A549 treated with ZK216348 at 1 μM for 4 hours (cell line): ENCODE measurements around the gene TDRD5. TPM values are rescaled to one million over a fixed set of nuclear protein-coding genes. Genes with fewer than 3 reads are reported as not detected.

Experiments used
- total RNA-seq: library from RNA; stranded (reverse); fragments of 200-300 nt; extraction: Qiagen RNA extraction; gene quantifications from 5 replicates; pipeline ENCODE4 v1.2.3, GENCODE V29; 2022; ENCODE audit warnings: low read depth

Gene TDRD5, protein sequence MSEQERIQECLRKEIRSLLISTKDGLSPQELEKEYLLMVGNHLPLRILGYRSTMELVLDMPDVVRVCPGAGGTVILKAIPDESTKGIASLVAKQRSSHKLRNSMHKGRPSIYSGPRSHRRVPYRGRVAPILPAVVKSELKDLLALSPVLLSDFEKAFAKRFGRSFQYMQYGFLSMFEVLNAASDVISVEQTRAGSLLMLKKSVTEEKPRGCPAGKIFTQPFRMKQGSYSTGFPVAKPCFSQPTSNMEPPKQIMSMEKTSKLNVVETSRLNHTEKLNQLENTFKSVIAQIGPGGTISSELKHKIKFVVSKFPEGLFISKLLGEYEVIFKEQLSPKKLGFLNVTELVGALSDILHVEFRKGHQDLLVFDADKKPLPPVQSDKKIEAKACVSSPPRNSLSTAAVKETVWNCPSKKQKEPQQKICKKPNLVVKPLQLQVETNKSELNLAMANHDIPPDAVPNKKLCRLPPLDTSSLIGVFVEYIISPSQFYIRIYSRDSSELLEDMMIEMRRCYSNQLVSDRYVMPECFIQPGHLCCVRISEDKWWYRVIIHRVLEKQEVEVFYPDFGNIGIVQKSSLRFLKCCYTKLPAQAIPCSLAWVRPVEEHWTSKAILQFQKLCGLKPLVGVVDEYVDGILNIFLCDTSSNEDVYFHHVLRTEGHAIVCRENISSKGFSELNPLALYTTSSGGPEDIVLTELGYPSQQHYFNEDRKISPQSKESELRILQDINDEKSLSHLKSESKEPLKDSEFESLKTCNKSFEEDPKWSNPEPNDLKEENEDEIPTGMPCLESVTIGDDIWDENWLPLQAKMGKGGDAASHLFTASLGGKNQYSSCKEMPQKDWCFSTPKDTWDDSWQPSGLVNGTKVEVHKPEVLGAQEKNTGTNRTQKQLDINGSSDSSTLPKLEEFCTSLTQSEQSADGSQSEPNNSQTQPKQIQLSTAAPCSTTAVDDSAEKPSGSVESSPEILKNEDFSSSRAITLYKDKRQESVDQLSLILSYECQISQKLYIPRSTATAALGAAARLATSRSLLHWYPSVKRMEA
- total RNA-seq: 0.04 to 0.14 TPM (median 0.07 TPM) in 4 of 5 replicates, not detected in the other

DNA sequence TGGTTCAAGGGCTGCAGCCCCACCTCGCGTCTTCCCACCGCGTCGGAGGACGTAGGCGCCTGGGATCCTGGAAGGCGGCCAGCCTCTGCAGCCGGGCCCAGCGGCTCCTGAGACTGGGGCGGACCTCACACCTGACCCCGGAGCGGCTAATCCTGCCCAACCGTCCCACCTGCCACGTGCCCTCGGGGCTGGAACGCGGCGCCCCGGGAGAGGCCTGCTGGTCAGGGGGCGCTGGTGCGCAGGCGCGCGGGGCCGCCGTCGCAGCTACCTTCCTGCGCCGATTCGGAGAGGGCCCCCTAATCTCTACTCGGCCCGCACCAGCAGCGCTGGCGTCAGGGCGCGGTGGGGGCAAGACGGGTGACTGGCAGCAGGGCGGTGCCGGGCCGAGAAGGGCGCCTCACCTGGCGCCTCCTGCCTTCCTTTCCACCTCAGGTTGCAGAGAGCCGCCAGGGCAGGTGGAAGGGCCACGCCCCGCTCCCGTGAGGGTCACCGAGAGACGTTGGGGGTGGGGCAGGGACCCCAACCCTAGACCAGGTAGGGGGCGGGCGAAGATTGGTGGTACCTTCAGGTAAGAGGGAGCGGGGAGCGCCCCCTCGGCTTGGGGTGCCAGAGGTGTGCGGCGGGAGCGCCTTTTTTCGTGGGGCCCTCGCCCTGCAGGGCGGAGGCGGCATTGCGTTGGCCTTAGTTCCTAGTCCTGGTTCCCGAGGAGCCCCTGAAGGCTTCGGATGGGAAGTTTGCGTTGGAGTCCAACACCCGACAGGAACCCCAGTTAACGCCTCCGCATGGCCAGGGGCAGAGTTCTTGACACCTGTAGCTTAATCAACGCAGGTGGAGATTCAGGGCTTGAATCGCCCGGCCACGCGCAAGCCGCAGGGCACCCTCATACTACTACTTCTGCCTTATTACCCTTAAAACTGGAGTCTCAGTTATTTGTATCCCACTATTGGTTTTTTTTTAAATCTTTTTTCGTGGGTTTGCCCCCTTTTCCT lies at the start of gene TDRD5:
Gene TDRD5 (plus strand): TSS at position 241 of the 989 bp plus-strand sequence. CDS start 784 bp downstream, outside the sequence.

DNA sequence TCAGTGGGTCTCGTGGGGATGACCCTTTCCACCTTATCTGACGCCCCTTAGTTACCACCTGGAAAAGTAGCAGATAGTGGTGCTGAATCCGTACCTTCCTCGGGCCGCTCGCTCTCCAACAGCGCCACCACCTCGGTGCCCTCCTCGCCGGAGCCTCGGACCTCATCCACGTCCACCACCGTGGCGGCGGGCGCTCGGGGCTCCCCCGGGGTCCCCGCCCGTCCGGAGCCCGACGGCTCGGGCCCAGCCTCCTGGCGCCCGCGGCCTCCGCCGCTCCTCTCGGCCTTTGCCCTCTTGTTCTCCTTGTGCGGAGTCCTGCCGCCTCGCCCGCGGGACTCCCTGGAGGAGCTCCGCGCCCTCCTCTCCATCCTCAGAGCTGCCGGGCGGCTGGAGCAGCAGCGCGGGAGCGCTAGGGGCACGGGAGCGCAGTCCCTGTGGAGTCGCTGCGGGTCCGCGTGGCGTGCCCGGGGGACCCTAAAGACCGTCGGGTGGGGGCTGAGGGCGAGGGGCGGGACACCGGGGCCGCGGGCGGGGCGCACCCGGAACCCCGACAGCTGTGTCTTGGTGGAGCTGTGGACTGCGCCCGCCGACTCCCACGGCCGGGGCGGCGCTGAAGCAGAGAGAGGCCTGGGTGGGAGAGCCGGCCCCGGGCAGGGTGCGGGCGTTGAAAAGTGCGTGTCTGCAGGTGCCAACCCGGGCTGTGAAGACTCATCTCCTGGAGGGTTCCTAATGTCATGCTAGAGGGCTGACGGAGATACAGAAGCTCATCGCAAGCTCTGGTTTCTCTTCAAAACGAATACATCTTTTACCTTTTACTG lies 15.9 kb upstream of the TDRD5 start, which contains the start of gene NPHS2:
Gene NPHS2 (minus strand): TSS at position 452 of the 818 bp plus-strand sequence. CDS start 84 bp downstream, at position 368.

Other genes starting within 250 kb of the TDRD5 start
- gene AXDND1, start 225.9 kb upstream of the TDRD5 start, total RNA-seq: 0.19 to 0.79 TPM (median 0.55 TPM) in 3 of 5 replicates, not detected in the others
- not detected in 5 replicates for gene NPHS2, start 15.9 kb upstream of the TDRD5 start, total RNA-seq
- not detected in 5 replicates for gene FAM163A, start 151.5 kb downstream of the TDRD5 start, total RNA-seq